ENCODE results near the gene RAB1B.
"Not testable (repeated sequence)": the region's sequence is repeated elsewhere in the genome, so short reads cannot be mapped to it uniquely, and the experiment has no call there.

Gene RAB1B

GRCh38 chr11:66239998-66240780, 28.2 kb upstream of the RAB1B start:
- no peak for DNase-seq (ENCODE audit: low read depth)

GRCh38 chr11:66240781-66241136, 27.7 kb upstream of the RAB1B start:
- DNase-seq (ENCODE audit: low read depth): no peak

GRCh38 chr11:66242095-66242765, 26.2 kb upstream of the RAB1B start:
- no peak for DNase-seq (ENCODE audit: low read depth)

GRCh38 chr11:66243782-66244535, 24.5 kb upstream of the RAB1B start:
- no peak for DNase-seq (ENCODE audit: low read depth)

- DNase-seq (ENCODE audit: low read depth): no peak
Measured at GRCh38 chr11:66247295-66247694, 21.1 kb upstream of the RAB1B start.

- no peak for DNase-seq (ENCODE audit: low read depth)
Measured at GRCh38 chr11:66247801-66248200, 20.6 kb upstream of the RAB1B start.

- DNase-seq (ENCODE audit: low read depth): no peak
Measured at GRCh38 chr11:66248903-66249302, 19.5 kb upstream of the RAB1B start.

GRCh38 chr11:66251809-66252208, 16.6 kb upstream of the RAB1B start:
- DNase-seq (ENCODE audit: low read depth): no peak

GRCh38 chr11:66253081-66253480, 15.4 kb upstream of the RAB1B start:
- DNase-seq (ENCODE audit: low read depth): not testable (repeated sequence)

- no peak for DNase-seq (ENCODE audit: low read depth)
Measured at GRCh38 chr11:66258473-66258893, 10.0 kb upstream of the RAB1B start.

- no peak for DNase-seq (ENCODE audit: low read depth)
Measured at GRCh38 chr11:66259225-66259624, 9.2 kb upstream of the RAB1B start.

- no peak for DNase-seq (ENCODE audit: low read depth)
Measured at GRCh38 chr11:66259956-66260355, 8.5 kb upstream of the RAB1B start.

- DNase-seq (ENCODE audit: low read depth): no peak
Measured at GRCh38 chr11:66261578-66261977, 6.9 kb upstream of the RAB1B start.

- no peak for DNase-seq (ENCODE audit: low read depth)
Measured at GRCh38 chr11:66262191-66262590, 6.2 kb upstream of the RAB1B start.

- DNase-seq (ENCODE audit: low read depth): no peak
Measured at GRCh38 chr11:66262696-66263095, 5.7 kb upstream of the RAB1B start.

GRCh38 chr11:66263231-66263630, 5.2 kb upstream of the RAB1B start:
- DNase-seq (ENCODE audit: low read depth): no peak

GRCh38 chr11:66263785-66264184, 4.7 kb upstream of the RAB1B start:
- DNase-seq (ENCODE audit: low read depth): no peak

GRCh38 chr11:66264383-66264782, 4.1 kb upstream of the RAB1B start:
- no peak for DNase-seq (ENCODE audit: low read depth)

GRCh38 chr11:66264914-66265313, 3.5 kb upstream of the RAB1B start:
- no peak for DNase-seq (ENCODE audit: low read depth)

- DNase-seq (ENCODE audit: low read depth): no peak
Measured at GRCh38 chr11:66265531-66266377, 2.7 kb upstream of the RAB1B start.

GRCh38 chr11:66266378-66267038, 1.9 kb upstream of the RAB1B start:
- DNase-seq (ENCODE audit: low read depth): no peak

GRCh38 chr11:66267039-66267378, 1.4 kb upstream of the RAB1B start:
- no peak for DNase-seq (ENCODE audit: low read depth)

Data from GM04503 (cell line).